Central memory CD4-positive, alpha-beta T cell (primary cell): ENCODE measurements around the gene TTC33.
"Not testable (repeated sequence)": the region's sequence is repeated elsewhere in the genome, so short reads cannot be mapped to it uniquely, and the experiment has no call there.

Source experiments
- DNase-seq: peaks from one replicate; pipeline ENCODE4 v3.0.0; 2022

TTC33 gene

GRCh38 chr5:40678460-40679147, 77.2 kb downstream of the TTC33 start:
- DNase-seq, result no peak

GRCh38 chr5:40678026-40678425, 77.7 kb downstream of the TTC33 start:
- DNase-seq, result no peak

GRCh38 chr5:40677456-40677855, 78.3 kb downstream of the TTC33 start:
- DNase-seq, result no peak

- DNase-seq, result no peak
Observed at GRCh38 chr5:40676613-40677343, 79.0 kb downstream of the TTC33 start.

GRCh38 chr5:40675396-40676133, 80.2 kb downstream of the TTC33 start:
- peak; percentile 55 for DNase-seq

- no peak for DNase-seq
Observed at GRCh38 chr5:40674661-40675235, 81.0 kb downstream of the TTC33 start.

- DNase-seq, result no peak
Observed at GRCh38 chr5:40672425-40672824, 83.3 kb downstream of the TTC33 start.

GRCh38 chr5:40669606-40670390, 86.0 kb downstream of the TTC33 start:
- DNase-seq, result no peak

GRCh38 chr5:40667161-40667663, 88.5 kb downstream of the TTC33 start:
- no peak for DNase-seq

GRCh38 chr5:40666657-40667056, 89.1 kb downstream of the TTC33 start:
- no peak for DNase-seq

- no peak for DNase-seq
Observed at GRCh38 chr5:40665635-40666298, 90.0 kb downstream of the TTC33 start.

- DNase-seq, result no peak
Observed at GRCh38 chr5:40660751-40661150, 95.0 kb downstream of the TTC33 start.

GRCh38 chr5:40656766-40657165, 99.0 kb downstream of the TTC33 start:
- no peak for DNase-seq

- not testable (repeated sequence) for DNase-seq
Observed at GRCh38 chr5:40656091-40656490, 99.7 kb downstream of the TTC33 start.

- no peak for DNase-seq
Observed at GRCh38 chr5:40655138-40655537, 100.6 kb downstream of the TTC33 start.

- no peak for DNase-seq
Observed at GRCh38 chr5:40654377-40654991, 101.3 kb downstream of the TTC33 start.

- peak; percentile 24 for DNase-seq
Observed at GRCh38 chr5:40653221-40654022, 102.3 kb downstream of the TTC33 start.

GRCh38 chr5:40652441-40653220, 103.1 kb downstream of the TTC33 start:
- no peak for DNase-seq

GRCh38 chr5:40651201-40651600, 104.6 kb downstream of the TTC33 start:
- DNase-seq, result no peak
